Transverse colon (tissue), 4 donors: ENCODE data around the gene EFHB. TPM values are rescaled to one million over a fixed set of nuclear protein-coding genes. Genes with fewer than 3 reads are reported as not detected.
A peak's percentile ranks its signal among the peaks of the same experiment; 100 is the strongest.
"Not testable (repeated sequence)": the region's sequence is repeated elsewhere in the genome, so short reads cannot be mapped to it uniquely, and the experiment has no call there.

Source experiments
- DNase-seq: peaks from one replicate; pipeline ENCODE4 v3.0.0-alpha.2; 2019
- H3K27ac ChIP-seq, 4 donors: fragments of 200-600 bp; sonication (generic); 2 replicates each; pipeline ENCODE4 v1.5.1; 2016 to 2018; ENCODE audit warnings: inconsistent platforms in 4 of 4
- H3K27me3 ChIP-seq: fragments of 200-600 bp; sonication (generic); 2 replicates; pipeline ENCODE4 v1.5.1; 2017; ENCODE audit warnings: inconsistent platforms
- H3K36me3 ChIP-seq, 4 donors: fragments of 200-600 bp; sonication (generic); 2 replicates each; pipeline ENCODE4 v1.5.1; 2017 to 2019; ENCODE audit warnings: inconsistent platforms in 4 of 4
- H3K4me1 ChIP-seq, 4 donors: fragments of 200-600 bp; sonication (generic); 2 replicates each; pipeline ENCODE4 v1.5.1; 2017 to 2020; ENCODE audit warnings: inconsistent platforms in 4 of 4
- H3K4me3 ChIP-seq, 4 donors: fragments of 200-600 bp; sonication (generic); 1 replicate in 1 of 4; 2 replicates in 3 of 4; pipeline versions ENCODE4 v1.5.1 to v1.6.1; 2017 to 2019; ENCODE audit warnings: inconsistent platforms in 4 of 4
- H3K9me3 ChIP-seq, 2 donors: fragments of 200-600 bp; sonication (generic); 2 replicates each; pipeline ENCODE4 v1.5.1; 2017 to 2019; ENCODE audit warnings: inconsistent platforms in 2 of 2
- EP300 ChIP-seq: sonication (generic); formaldehyde crosslinking; IDR thresholded peaks from one replicate; pipeline ENCODE4 v1.6.1; 2017; ENCODE audit warnings: antibody characterized with exemption, low read depth
- POLR2A ChIP-seq: fragments of 450-650 bp; IDR thresholded peaks from one replicate; pipeline ENCODE4 v1.6.1; 2016; ENCODE audit warnings: antibody characterized with exemption, mild to moderate bottlenecking, moderate library complexity
- POLR2AphosphoS5 ChIP-seq, 3 donors: sonication (generic); formaldehyde crosslinking; IDR thresholded peaks; one replicate each; pipeline ENCODE4 v1.6.1; 2016; ENCODE audit warnings: antibody characterized with exemption in 3 of 3
- WGBS, 2 donors: methylation state at CpG; one replicate each; pipeline ENCODE4 v1.1.5; 2018; ENCODE audit warnings: low coverage in 1 of 2; 5-methylcytosine and 5-hydroxymethylcytosine counted together
- in situ Hi-C, 4 donors: fragments of 200-750 bp; cut with MboI; loops; one replicate each; pipeline versions ENCODE4 v1.15.0 to v1.15.1; 2017; ENCODE audit warnings: low sequenced_read_pairs in 3 of 4, low pct_ligation_motif_present in 1 of 4, low pct_unique_long_range_greater_than_20kb in 1 of 4
- intact Hi-C: fragments of 100-400 bp; cut with DNase I; formaldehyde crosslinking; loops from one replicate; pipeline ENCODE4 v1.15.1; 2023; ENCODE audit warnings: low total_unique reads
- total RNA-seq, 4 donors: library from RNA; depleted of rRNA; stranded (reverse); fragments of >200 nt; gene quantifications; one replicate each; pipeline ENCODE4 v1.1.0, GENCODE V29; 2016
- TF ChIP-seq, protein P1 (sequence below), 5 experiments: fragments of 200-600 bp in 3 of 5; fragments of 450-650 bp in 2 of 5; sonication (generic) in 3 of 5; IDR thresholded peaks; 1 replicate in 2 of 5; 2 replicates in 3 of 5; pipeline ENCODE4 v1.5.1; 2016 to 2017; ENCODE audit warnings: antibody characterized with exemption in 5 of 5, inconsistent platforms in 3 of 5, mild to moderate bottlenecking in 2 of 5, moderate library complexity in 1 of 5

The EFHB gene
- total RNA-seq, 4 donors from 2014 or later, result 0.64 to 0.68 TPM; not detected in 2

DNA sequence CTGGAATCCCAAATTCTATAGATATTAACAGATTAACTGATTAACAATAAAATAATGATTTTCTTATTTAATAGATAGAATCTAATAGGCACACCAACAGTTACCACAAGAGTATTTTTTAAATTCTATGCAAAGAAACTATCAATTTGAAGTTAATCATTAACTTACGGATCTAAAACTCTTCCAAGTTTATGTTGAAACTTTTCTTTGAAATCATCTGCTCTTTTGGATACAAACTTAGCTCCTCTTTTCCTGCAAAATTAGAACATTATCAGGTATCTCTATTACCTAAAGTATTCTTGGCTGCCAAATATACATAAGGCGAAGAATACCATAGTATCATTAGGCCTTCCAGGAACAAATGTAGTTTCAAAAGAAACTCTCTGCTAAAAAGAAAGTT lies 34.8 kb downstream of the EFHB start:
- WGBS, 2 donors, result 72 to 83% methylated on average over 2 of the region's 2 CpGs

DNA sequence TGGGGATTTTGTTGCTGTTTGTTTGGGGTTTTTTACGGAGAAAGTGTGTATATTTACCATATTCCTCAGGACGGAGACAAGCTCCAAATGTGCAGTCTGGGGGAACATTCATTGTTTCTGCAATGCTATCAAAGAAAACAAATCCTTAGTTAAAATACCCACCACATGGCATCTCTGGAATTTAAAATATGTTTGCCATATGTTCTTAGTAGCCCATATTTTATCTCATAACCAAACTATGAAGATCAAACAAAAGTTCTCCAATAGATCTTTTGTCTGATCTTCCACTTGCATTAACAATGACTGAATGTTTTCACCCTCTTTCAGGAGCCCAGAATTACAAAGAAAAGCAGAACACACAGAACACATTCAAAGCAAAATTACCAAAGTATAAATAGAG lies 35.3 kb downstream of the EFHB start:
- Histone ChIP-seq H3K4me1 (peaks cover 0 to 17% (median 8%) of the 10 kb centered on the region in 4 donors), H3K36me3 (no peaks in the 10 kb centered on the region), H3K27me3 (no peaks in the 10 kb centered on the region), H3K4me3 (no peak overlapping the region), H3K9me3 (no peaks in the 10 kb centered on the region), H3K27ac (no peak overlapping the region)
- intact Hi-C loops, result no loop called here
- TF ChIP-seq EP300 (no peak), POLR2A (no peak), POLR2AphosphoS5 (IDR thresholded peaks at IDR 0.05) (no peak)
- TF ChIP-seq, protein P1, sequence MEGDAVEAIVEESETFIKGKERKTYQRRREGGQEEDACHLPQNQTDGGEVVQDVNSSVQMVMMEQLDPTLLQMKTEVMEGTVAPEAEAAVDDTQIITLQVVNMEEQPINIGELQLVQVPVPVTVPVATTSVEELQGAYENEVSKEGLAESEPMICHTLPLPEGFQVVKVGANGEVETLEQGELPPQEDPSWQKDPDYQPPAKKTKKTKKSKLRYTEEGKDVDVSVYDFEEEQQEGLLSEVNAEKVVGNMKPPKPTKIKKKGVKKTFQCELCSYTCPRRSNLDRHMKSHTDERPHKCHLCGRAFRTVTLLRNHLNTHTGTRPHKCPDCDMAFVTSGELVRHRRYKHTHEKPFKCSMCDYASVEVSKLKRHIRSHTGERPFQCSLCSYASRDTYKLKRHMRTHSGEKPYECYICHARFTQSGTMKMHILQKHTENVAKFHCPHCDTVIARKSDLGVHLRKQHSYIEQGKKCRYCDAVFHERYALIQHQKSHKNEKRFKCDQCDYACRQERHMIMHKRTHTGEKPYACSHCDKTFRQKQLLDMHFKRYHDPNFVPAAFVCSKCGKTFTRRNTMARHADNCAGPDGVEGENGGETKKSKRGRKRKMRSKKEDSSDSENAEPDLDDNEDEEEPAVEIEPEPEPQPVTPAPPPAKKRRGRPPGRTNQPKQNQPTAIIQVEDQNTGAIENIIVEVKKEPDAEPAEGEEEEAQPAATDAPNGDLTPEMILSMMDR (IDR thresholded peaks at IDR 0.05), result no peak
- in situ Hi-C loops, result loop anchor here in 1 of 4 donors (10.0 kb wide), 1 partner anchor 46 kb away; the partner anchor contains the start of gene RAB5A
- DNase-seq, result no peak
- WGBS, 2 donors, result 54 to 71% methylated on average over 2 of the region's 2 CpGs

More for the DNA sequence above, 34.8 kb downstream of the EFHB start:
- DNase-seq, result no peak
- no peaks in the 10 kb centered on the region for H3K36me3 ChIP-seq
- H3K4me3 ChIP-seq, result no peak overlapping the region
- no peak overlapping the region for H3K27ac ChIP-seq
- in situ Hi-C loops, result loop anchor here in 1 of 4 donors (10.0 kb wide), 1 partner anchor 46 kb away; the partner anchor contains the start of gene RAB5A
- H3K9me3 ChIP-seq, result no peaks in the 10 kb centered on the region
- TF ChIP-seq EP300, result no peak
- TF ChIP-seq, protein P1 (IDR thresholded peaks at IDR 0.05), result no peak
- no peak for TF ChIP-seq POLR2A
- TF ChIP-seq POLR2AphosphoS5 (IDR thresholded peaks at IDR 0.05), result no peak
- H3K4me1 ChIP-seq, result peaks cover 0 to 17% (median 8%) of the 10 kb centered on the region in 4 donors
- intact Hi-C loops, result no loop called here
- no peaks in the 10 kb centered on the region for H3K27me3 ChIP-seq

DNA sequence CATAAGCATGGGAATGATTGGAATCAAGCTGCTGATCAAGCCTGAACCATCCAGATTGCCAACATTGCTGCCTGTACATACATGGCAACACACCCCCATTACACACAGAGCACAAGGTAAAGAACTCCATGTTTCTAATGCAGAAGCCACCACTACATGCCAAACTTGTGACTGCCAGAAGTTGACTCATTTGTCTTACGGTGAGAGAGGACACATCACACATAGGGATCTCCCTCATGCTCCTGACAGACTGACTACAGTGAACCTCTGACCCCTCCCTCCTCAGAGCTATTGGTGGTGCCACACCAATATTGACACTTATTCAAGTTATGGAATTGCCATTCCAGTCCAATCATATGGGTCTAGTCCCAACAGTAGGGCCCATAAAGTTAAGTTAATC lies 42.3 kb downstream of the EFHB start:
- Histone ChIP-seq H3K9me3 (no peaks in the 10 kb centered on the region), H3K27me3 (no peaks in the 10 kb centered on the region), H3K4me3 (no peak overlapping the region), H3K36me3 (no peaks in the 10 kb centered on the region), H3K27ac (peak overlapping the region in 1 of 4 donors; percentile 6), H3K4me1 (peaks cover 9 to 39% (median 18%) of the 10 kb centered on the region in 4 donors)
- TF ChIP-seq, protein P1 (IDR thresholded peaks at IDR 0.05), result no peak
- TF ChIP-seq EP300 (no peak), POLR2A (no peak), POLR2AphosphoS5 (IDR thresholded peaks at IDR 0.05) (no peak)
- 65% methylated on average over 1 of the region's 1 CpG; no CpG with 5 or more reads in 1 of the 2 donors for WGBS, 2 donors
- intact Hi-C loops, result no loop called here
- DNase-seq, result peak; percentile 16
- in situ Hi-C loops, result loop anchor here in 1 of 4 donors (10.0 kb wide), 1 partner anchor 53 kb away; the partner anchor contains the start of gene RAB5A

DNA sequence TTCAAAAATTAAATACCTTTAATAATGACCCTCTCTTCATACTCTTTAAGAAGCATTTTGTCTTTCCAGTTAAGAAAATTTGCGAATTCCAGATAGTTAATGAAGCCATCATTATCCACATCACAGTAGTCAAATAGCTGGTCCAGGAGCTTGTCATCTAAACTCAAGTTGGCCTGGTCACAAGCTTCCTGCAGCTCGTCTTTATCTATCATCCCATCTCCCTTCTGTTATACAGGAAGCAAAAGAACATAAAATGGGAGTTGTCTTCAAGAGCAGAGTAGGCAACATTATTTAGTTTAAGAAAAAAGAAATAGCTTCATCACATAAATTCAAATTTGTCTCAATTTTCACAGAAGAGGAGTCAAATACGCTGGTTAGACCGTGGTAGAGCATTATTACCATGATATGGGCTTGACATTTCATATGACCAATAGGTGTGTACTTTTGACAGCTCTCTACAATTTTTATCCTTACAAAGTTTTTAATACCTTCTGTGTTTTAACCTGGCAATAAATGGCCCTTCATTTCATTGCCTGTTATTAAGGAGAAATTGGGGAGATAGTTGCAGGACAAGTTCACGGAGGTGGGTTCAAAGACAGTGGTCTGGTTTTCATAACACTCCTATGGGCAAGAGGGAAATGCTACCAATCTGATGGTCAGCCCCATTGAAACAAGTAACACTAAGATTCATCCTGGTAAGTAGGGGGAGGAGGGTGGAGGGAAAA lies 45.4 kb downstream of the EFHB start:
- 43 to 62% methylated on average over 5 of the region's 5 CpGs for WGBS, 2 donors
- Histone ChIP-seq H3K4me3 (peak overlapping the region in 1 of 4 donors; percentile 8), H3K9me3 (no peaks in the 10 kb centered on the region), H3K36me3 (no peaks in the 10 kb centered on the region), H3K4me1 (peaks cover 9 to 39% (median 18%) of the 10 kb centered on the region in 4 donors), H3K27me3 (no peaks in the 10 kb centered on the region), H3K27ac (peak overlapping the region; percentile 78 to 82 (median 80))
- DNase-seq, result no peak
- in situ Hi-C loops (no loop called here), intact Hi-C loops (no loop called here)
- TF ChIP-seq EP300 (no peak), POLR2A (no peak), POLR2AphosphoS5 (IDR thresholded peaks at IDR 0.05) (no peak)
- TF ChIP-seq, protein P1 (IDR thresholded peaks at IDR 0.05), result no peak

DNA sequence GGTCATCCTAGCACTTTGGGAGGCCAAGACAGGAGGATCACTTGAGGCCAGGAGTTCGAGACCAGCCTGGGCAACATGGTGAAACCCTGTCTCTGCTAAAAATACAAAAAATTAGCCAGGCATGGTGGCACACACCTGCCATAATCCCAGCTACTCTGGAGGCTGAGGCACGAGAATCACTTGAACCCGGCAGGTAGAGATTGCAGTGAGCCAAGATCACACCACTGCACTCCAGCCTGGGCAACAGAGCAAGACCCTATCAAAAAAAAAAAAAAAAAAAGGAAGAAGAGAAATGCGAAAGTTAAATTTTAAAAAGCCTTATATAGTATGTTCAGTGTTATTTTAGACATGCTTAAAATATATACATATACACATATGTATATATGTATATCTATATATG lies 46.9 kb downstream of the EFHB start:
- H3K36me3 ChIP-seq, H3K27me3 ChIP-seq, H3K27ac ChIP-seq, in situ Hi-C loops, intact Hi-C loops, H3K4me3 ChIP-seq, H3K9me3 ChIP-seq, DNase-seq: not testable (repeated sequence)
- WGBS, 2 donors, result 88 to 92% methylated on average over 2 to 4 of the region's 4 CpGs
- peaks cover 9 to 36% (median 18%) of the 10 kb centered on the region in 4 donors for H3K4me1 ChIP-seq
